A549 treated with GW870086 at 1 μM for 4 hours (cell line): Measurements from ENCODE around the gene ANKRD61. TPM values are rescaled to one million over a fixed set of nuclear protein-coding genes. Genes with fewer than 3 reads are reported as not detected.

Experiments
- total RNA-seq: library from RNA; stranded (reverse); fragments of 200-300 nt; extraction: Qiagen RNA extraction; gene quantifications from 5 replicates; pipeline ENCODE4 v1.2.3, GENCODE V29; 2022; ENCODE audit warnings: low read depth

The ANKRD61 gene
- 0.43 to 0.77 TPM (median 0.53 TPM) in 5 replicates for total RNA-seq

DNA sequence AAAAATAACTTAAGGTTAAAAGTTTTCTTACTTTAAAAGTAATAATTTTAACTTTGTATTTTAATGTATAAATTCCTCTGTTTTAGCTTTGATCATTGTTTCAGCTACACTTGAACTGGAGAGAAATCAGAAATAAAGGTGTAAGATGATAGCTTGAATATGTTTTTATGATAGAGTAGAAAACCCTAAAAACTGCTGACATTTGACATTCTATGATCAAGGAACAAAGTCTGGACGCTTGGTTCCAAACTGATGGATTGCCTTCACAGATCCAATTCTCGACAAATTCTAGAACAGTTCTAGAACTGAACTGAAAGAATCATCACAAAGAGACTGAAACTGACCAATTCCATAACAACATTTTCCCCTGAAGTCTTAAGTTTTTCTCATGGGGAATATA lies at the start of gene ANKRD61:
TSS of gene ANKRD61 (plus strand) at position 389 of the 400 bp plus-strand sequence. CDS start at position 389, 0 bp downstream.

DNA sequence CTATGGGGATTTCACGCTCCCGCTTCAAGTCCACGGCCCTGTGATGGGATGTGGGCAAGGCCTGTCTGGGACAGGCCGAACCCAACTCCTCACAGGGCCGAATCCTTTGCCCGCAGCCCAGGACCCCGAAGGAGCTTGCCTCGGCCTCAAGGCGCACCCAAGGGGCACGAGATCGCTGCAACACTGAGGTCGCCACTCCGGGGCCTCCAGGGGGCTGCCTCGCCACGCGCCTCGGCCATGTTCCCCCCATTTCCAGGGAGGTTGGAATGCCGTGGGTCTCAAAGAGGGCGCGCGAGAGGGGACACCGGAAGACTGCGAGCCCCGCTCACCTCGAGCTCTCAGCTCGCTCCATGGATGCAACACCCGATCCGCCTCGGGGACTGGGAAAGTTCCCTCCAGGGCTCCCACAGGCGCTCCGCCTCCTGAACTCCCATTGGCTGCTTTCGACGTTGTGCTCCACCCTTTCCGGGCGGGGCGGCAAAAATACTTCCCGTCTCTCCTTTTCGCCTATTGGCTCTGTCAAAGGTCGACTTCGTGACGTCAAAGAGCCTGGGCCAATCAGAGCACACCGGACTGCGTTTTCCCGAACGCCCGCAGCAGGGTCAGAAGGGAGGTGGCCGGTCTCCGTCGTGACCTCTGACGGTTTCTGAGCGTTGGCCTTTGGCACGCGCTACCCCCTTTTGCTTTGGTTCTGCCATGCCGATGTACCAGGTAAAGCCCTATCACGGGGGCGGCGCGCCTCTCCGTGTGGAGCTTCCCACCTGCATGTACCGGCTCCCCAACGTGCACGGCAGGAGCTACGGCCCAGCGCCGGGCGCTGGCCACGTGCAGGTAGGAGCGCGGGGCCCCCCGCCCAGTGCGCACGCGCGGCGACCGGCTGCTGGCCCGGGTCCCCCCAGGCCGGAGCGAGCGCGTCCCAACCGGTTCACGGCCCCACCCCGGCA lies 22.2 kb upstream of the ANKRD61 start, which contains the start of the genes AIMP2 and PMS2:
TSS of gene AIMP2 (plus strand) at position 605 of the 944 bp plus-strand sequence. CDS start at position 697, 92 bp downstream.
TSS of gene PMS2 (minus strand) at position 382 of the 944 bp plus-strand sequence. CDS start at position 352, 30 bp downstream.

Other genes starting within 250 kb of the ANKRD61 start
- gene RNF216, start 249.7 kb upstream of the ANKRD61 start, total RNA-seq, result 21.2 to 25.2 TPM (median 24.2 TPM) in 5 replicates
- not detected in 5 replicates for gene OCM, start 150.6 kb upstream of the ANKRD61 start, total RNA-seq
- gene CCZ1, start 132.6 kb upstream of the ANKRD61 start, total RNA-seq, result 74.2 to 83.0 TPM (median 77.6 TPM) in 5 replicates
- 0.06 to 0.14 TPM (median 0.14 TPM) in 3 of 5 replicates, not detected in the others for gene RSPH10B, start 60.7 kb upstream of the ANKRD61 start, total RNA-seq
- 9.8 to 14.5 TPM (median 12.9 TPM) in 5 replicates for gene PMS2, start 22.3 kb upstream of the ANKRD61 start, total RNA-seq
- gene AIMP2, start 22.1 kb upstream of the ANKRD61 start, total RNA-seq, result 88.1 to 96.8 TPM (median 89.3 TPM) in 5 replicates
- 57.5 to 87.0 TPM (median 75.7 TPM) in 5 replicates for gene EIF2AK1, start 27.8 kb downstream of the ANKRD61 start, total RNA-seq
- gene USP42, start 73.6 kb downstream of the ANKRD61 start, total RNA-seq, result 6.0 to 8.6 TPM (median 7.6 TPM) in 5 replicates
- 27.0 to 30.1 TPM (median 29.2 TPM) in 5 replicates for gene CYTH3, start 241.2 kb downstream of the ANKRD61 start, total RNA-seq